HepG2 (cell line): Measurements from ENCODE around the gene GRM7.

Source experiments
- BRCA1 ChIP-seq: sonication (generic); formaldehyde crosslinking; IDR thresholded peaks from 2 replicates; pipeline ENCODE4 v1.4.0; 2020; ENCODE audit warnings: missing genetic modification reagents
- HCFC1 ChIP-seq: fragments of 150-350 bp; IDR thresholded peaks from 2 replicates; pipeline ENCODE4 v1.6.1; 2014; ENCODE audit warnings: low read depth, low read length
- HHEX ChIP-seq: IDR thresholded peaks from 2 replicates; pipeline ENCODE4 v1.6.1; 2016; ENCODE audit warnings: control low read depth
- JUND ChIP-seq: sonication (generic); formaldehyde crosslinking; IDR thresholded peaks from 2 replicates; pipeline ENCODE4 v1.8.0; 2022; ENCODE audit warnings: mild to moderate bottlenecking, missing genetic modification reagents
- KDM1A ChIP-seq: IDR thresholded peaks from 2 replicates; pipeline ENCODE4 v1.6.1; 2016; ENCODE audit warnings: missing compliant biosample characterization
- NR3C1 ChIP-seq: sonication (generic); formaldehyde crosslinking; IDR thresholded peaks from 2 replicates; pipeline ENCODE4 v1.4.0; 2020; ENCODE audit warnings: missing genetic modification reagents
- SMC3 ChIP-seq: IDR thresholded peaks from 2 replicates; pipeline ENCODE4 v1.6.1; 2011; ENCODE audit warnings: low read length, improper control_type of control experiment
- ZBTB1 ChIP-seq: sonication (generic); formaldehyde crosslinking; IDR thresholded peaks from 2 replicates; pipeline ENCODE4 v1.4.0; 2020; ENCODE audit warnings: missing genetic modification reagents, borderline replicate concordance
- ZNF616 ChIP-seq: sonication (generic); formaldehyde crosslinking; IDR thresholded peaks from 2 replicates; pipeline ENCODE4 v1.5.0; 2020; ENCODE audit warnings: low read depth, mild to moderate bottlenecking, missing genetic modification reagents
- ZSCAN29 ChIP-seq: sonication (generic); formaldehyde crosslinking; conservative IDR thresholded peaks from 2 replicates; pipeline ENCODE4 v1.4.0; 2020; ENCODE audit warnings: mild to moderate bottlenecking, missing genetic modification reagents
- TF ChIP-seq, protein P1 (sequence below): sonication (generic); formaldehyde crosslinking; IDR thresholded peaks from 2 replicates; pipeline ENCODE4 v1.8.1; 2023; ENCODE audit warnings: mild to moderate bottlenecking, missing genetic modification reagents, borderline replicate concordance
- TF ChIP-seq, protein P2 (sequence below): sonication (generic); formaldehyde crosslinking; IDR thresholded peaks from 2 replicates; pipeline ENCODE4 v1.4.0; 2020; ENCODE audit warnings: missing genetic modification reagents, borderline replicate concordance
- TF ChIP-seq, protein P3 (sequence below): sonication (generic); formaldehyde crosslinking; IDR thresholded peaks from 2 replicates; pipeline ENCODE4 v1.8.0; 2022; ENCODE audit warnings: mild to moderate bottlenecking, missing genetic modification reagents, moderate library complexity
- TF ChIP-seq, protein P4 (sequence below): sonication (generic); formaldehyde crosslinking; IDR thresholded peaks from 2 replicates; pipeline ENCODE4 v1.5.1; 2020; ENCODE audit warnings: mild to moderate bottlenecking, missing genetic modification reagents, moderate library complexity

DNA sequence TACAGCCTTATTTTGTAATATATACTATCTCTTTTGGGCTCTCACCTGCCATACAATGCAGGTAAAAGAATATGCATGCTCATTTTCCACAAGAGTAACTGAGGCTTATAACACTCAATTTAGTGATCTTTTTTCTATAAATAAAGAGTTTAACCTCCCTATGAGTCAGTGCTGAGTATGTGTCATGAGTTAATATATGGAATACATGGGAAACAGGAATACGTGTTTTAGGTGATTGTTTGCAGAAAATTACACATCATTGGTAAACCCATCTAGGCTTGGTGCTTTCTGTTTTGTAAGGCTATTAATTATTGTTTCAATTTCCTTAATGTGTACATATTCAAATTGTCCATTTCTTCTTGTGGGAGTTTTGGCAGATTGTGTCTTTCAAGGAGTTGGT lies 411.3 kb downstream of the GRM7 start:
- TF ChIP-seq JUND (no peak), ZSCAN29 (CRISPR knock-in tag) (no peak), HHEX (CRISPR knock-in tag) (no peak), KDM1A (CRISPR knock-in tag) (no peak), BRCA1 (CRISPR knock-in tag) (no peak), SMC3 (no peak), ZNF616 (no peak), NR3C1 (CRISPR knock-in tag) (no peak), ZBTB1 (CRISPR knock-in tag) (no peak), HCFC1 (no peak)
- TF ChIP-seq, protein P1, sequence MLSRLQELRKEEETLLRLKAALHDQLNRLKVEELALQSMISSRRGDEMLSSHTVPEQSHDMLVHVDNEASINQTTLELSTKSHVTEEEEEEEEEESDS (CRISPR knock-in tag) = no peak
- TF ChIP-seq, protein P2, sequence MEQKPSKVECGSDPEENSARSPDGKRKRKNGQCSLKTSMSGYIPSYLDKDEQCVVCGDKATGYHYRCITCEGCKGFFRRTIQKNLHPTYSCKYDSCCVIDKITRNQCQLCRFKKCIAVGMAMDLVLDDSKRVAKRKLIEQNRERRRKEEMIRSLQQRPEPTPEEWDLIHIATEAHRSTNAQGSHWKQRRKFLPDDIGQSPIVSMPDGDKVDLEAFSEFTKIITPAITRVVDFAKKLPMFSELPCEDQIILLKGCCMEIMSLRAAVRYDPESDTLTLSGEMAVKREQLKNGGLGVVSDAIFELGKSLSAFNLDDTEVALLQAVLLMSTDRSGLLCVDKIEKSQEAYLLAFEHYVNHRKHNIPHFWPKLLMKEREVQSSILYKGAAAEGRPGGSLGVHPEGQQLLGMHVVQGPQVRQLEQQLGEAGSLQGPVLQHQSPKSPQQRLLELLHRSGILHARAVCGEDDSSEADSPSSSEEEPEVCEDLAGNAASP = no peak
- TF ChIP-seq, protein P3, sequence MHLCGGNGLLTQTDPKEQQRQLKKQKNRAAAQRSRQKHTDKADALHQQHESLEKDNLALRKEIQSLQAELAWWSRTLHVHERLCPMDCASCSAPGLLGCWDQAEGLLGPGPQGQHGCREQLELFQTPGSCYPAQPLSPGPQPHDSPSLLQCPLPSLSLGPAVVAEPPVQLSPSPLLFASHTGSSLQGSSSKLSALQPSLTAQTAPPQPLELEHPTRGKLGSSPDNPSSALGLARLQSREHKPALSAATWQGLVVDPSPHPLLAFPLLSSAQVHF (CRISPR knock-in tag) = no peak
- TF ChIP-seq, protein P4, sequence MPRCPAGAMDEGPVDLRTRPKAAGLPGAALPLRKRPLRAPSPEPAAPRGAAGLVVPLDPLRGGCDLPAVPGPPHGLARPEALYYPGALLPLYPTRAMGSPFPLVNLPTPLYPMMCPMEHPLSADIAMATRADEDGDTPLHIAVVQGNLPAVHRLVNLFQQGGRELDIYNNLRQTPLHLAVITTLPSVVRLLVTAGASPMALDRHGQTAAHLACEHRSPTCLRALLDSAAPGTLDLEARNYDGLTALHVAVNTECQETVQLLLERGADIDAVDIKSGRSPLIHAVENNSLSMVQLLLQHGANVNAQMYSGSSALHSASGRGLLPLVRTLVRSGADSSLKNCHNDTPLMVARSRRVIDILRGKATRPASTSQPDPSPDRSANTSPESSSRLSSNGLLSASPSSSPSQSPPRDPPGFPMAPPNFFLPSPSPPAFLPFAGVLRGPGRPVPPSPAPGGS (CRISPR knock-in tag) = no peak
